OCI-M2 (cell line): ENCODE results near the gene VPS13D.

ENCODE experiments used
- DNase-seq: peaks from one replicate; lab custom pipeline; 2025; ENCODE audit not compliant: unreplicated experiment; lab: John Stamatoyannopoulos, UW

The VPS13D gene

DNA sequence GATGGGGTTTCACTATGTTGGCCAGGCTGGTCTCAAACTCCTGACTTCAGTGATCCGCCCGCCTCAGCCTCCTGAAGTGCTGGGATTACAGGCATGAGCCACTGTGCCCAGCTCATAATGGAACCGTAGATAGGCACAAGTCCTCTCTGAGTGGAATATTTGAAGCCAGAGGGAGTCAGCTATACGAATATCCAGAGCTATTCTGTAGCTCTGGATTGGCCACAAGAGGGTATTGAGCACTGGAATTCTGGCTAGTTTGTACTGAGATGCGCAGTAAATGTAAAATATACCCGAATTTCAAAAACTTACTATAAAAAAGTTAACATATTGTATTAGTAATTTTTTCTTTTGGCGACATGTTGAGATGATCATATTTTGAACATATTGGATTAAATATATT lies 851 bp upstream of the VPS13D start:
- DNase-seq: no peak

DNA sequence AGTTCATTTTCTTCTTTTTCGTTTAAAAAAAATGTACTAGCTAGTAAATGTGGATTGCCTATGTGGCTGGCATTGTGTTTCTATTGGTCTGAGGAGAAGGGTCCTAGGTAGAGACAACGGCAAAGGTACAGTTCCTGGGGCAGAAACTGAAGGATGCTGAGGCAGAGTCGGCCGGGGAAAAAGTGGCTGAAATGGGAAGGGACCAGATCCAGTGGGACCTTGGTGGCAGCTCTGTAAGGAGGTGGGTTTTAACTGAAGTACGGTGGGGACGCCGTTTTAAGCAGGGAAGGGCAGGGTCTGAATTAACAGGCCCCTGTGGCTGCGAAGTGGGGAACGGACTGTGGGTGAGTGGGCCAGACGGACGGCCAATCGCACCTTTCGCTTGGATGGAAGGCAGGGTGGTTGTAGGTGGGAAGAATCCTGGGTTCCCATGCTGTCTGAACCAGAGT lies 420 bp upstream of the VPS13D start:
- no peak for DNase-seq

DNA sequence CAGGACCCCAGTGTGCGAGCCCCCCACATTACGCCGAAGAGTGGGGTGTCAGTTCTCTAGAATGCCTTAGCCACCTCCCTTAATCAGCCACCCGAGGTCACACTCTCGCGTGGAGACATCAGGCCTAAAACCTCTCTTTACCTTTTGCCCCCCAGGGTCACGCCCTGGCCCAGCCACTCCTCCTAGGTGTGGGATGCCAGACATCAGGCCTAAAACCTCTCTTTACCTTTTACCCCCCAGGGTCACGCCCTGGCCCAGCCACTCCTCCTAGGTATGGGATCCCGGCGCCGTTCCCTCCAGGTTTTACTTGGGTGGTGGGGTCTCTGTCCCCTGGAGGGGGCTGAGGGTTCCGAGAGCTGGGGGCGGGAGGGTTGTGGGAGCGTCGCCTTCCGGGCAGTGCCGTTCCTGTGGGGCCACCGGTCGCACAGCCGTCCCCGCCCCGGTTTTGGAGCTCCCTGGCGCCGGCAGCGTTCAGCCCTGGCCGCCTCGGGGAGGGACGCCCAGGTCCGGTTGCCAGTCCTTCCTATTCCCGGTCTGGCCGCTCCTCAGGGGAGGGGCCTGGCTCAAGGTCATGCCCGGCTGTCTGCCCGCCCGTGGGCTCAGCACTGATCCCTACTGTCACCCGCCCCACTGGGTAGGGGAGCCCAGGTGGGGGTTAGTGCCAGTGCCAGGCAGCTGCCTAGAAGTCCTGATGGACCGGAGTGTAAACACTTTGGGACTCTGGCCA lies 882 bp downstream of the VPS13D start:
- no peak for DNase-seq

DNA sequence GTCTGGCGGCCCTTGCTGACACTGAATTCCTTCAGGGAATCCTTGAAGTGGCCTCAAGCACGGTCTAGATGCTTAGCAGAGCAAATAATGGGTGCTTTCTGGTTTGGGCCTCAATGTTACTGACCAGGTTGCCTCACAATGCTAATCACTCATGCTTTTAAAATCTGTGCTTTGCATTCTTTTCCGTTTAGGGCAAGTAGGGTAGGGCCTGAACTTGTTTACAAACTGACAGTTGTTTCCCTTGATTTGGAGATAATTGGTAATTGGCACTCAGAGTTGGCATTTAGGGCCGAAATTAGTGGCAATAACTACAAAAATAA lies 1.4 kb downstream of the VPS13D start:
- DNase-seq: no peak

DNA sequence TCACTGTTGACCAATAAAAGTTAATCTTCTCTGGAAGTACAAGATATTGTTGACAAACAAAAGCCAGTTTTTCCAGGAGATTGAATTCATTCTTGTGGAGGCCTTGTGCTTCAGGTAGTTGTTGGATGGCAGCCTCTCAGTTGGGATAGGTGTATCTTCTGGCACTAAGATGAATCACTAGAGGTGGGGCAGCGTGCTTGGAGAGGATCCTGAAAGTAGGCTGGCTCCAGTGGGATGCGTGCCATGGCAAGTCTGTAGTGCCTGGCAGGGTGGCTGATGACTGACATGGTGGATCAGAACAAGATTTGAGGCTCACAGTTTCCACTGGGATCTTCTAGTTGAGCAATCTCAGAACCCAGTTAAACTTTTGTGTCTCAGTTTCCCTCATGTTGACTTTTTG lies 2.4 kb downstream of the VPS13D start:
- no peak for DNase-seq

DNA sequence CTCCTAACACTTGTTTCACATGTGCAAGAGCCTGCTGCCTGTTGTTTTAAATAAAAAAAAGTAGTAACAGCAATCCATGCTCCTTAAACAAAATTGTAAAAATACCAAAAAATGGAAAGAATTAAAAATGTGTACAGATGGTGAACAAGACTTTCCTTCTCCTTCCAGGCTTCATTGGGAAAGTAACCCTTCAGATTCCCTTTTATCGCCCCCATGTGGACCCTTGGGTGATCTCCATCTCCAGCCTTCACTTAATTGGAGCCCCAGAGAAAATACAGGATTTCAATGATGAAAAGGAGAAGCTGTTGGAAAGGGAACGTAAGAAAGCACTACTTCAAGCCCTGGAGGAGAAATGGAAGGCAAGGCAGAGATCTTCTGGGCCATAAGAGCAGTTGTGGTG lies 14.2 kb downstream of the VPS13D start:
- no peak for DNase-seq

DNA sequence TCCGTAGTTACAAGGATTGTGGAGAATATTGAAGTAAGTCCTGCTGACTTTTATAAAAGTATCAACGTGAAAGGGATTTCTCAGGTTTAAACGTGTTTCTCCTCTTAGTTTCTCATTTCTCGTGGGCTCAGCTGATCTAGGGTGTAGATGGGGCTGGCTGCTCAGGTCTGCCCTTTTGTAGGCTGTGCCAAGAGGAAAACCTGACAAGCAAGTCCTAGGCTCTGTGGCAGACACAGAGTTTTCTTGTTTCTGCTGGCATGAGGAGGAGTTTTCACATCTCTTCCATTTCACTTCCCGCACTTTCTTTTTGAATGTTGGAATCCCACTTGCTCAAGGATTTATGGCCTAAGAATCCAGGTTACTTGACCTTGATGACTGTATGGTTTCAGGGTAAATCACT lies 14.8 kb downstream of the VPS13D start:
- DNase-seq: no peak

DNA sequence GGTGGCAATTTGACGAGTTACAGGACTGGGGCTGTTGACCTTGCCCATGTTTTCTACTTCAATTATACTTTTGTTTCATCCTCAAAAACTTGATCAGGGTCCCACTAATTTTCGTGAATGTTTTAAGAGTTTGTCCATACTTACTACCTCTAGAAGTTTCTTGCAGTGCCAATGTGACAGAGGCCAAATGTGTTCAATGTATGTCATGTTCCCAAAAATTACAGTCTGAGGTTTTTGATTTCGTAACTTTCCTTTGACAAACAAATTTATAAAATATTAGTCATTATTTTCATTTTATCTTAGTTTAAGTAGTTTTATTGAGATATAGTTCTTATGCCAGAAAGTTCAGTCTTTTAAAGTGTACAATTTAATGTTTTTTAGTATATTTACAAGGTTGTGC lies 15.3 kb downstream of the VPS13D start:
- DNase-seq: no peak

DNA sequence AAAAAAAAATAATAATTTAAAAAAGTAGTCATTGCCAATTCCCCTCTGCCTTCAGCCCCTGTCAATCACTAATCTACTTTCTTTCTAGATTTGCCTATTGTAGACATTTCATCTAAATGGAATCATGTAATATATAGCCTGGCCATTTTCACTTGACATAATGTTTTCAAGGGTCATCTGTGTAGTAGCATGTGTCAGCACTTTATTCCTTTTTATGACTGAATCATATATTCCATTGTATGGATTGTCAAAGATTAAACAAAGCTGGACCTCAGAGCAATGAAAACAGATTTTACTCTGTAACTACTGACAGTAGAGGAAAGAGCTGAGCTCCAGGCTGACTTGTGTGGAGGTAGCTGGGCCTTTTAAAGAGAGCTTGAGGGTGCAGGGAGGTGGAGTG lies 15.9 kb downstream of the VPS13D start:
- DNase-seq: no peak

DNA sequence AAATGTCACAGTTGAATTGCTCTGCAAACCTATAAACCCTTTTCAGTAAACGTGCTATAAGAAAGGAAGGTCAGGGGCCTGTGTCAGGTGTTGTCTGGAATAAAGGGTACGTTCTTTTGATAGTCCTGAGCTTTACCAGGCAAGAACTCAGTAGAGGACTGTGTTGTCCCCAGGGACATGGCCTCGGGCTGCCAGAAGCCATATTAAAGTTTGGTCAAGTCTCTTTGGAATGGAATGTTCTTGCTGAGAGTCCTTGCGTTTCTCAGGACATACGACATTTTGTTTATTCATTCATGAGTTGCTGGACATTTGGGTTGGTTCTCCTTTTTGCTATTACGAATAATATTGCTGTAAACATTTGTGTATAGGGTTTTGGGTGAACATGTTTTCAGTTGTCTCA lies 16.8 kb downstream of the VPS13D start:
- DNase-seq: no peak

DNA sequence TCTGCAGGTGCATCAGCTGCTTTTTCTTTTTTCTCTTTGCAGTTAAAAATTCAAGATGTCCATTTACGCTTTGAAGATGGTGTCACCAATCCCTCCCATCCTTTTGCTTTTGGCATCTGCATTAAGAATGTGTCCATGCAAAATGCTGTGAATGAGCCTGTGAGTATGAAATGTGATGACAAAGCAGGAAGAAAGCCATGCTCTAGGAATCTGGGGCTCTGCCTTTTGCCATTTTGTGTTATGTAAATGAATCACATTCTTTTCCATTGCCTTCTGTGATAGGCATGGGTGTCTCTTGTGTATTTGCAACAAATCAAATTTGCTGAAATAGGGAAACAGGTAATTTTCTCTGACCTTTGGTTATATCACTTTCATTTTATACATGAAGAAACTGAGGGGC lies 19.4 kb downstream of the VPS13D start:
- DNase-seq: no peak

DNA sequence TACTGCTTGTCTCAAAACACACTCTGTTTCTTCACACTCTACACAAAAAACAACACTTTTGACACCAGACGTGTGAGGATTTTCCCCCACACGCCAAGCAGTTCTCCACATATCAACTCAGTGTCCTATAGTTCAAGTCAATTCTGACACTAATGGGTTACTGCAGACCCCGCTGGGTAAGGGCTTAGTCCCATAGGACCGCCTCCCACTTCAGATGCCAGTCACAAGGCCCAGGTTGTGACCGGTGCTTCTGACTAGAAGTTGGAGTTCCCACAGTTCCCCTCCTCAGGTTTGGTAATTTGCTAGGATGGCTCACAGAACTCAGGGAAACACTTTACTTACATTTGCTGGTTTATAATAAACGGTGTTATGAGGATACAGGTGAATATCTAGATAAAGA lies 19.9 kb downstream of the VPS13D start:
- no peak for DNase-seq

DNA sequence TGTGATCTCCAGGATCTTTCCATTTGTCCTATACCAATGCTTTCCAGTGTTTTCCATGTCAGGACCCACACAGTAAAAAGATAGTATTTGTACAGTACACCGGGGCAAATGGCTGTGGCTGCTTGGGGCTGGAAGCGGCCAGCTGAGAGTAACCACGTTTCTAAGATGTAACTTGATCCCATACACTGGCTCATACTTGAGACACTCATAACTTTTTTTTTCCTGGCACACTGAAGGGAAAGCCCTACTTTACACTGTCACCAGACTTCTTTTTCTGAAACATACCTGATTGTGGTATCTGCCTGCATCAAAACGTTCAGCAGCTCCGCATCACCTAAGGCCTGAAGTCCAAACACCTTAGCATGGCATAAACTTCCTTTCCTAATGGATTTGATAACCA lies 21.6 kb downstream of the VPS13D start:
- DNase-seq: no peak

DNA sequence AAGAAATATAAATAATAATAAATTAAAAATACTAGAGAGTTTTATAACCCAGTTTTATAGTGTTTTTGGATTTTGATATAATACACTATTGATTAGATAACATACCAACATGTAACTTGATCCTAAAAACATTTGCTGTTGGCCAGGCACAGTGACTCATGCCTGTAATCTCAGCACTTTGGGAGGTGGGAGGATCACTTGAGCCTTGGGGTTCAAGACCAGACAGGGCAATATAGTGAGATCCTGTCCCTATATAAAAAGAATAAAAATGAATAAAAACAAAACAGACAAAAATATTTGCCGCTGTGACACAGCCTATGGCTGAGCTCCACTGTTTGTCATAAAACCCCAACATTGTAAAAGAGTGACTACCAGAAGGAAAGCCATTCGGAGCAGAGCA lies 26.1 kb downstream of the VPS13D start:
- DNase-seq: no peak

DNA sequence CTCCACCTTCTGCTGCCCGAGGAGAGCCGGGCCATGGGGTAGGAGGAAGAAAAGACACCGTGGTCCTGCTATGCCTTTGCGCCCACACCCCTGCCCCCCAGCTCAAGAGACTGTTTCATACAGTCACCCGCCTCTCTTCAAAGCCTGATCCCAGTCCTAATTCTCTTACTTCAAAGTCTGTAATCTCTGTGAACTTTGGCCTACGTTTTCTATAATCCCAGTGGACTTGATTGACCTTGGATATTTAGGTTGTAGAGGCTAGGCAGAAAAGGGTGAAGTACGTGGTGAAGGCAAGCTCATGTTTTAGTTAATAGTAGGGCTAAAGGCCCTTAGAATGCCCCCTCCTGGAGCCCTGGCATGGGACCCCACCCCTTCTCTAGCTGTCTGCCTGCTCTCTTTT lies 28.4 kb downstream of the VPS13D start:
- DNase-seq: no peak

DNA sequence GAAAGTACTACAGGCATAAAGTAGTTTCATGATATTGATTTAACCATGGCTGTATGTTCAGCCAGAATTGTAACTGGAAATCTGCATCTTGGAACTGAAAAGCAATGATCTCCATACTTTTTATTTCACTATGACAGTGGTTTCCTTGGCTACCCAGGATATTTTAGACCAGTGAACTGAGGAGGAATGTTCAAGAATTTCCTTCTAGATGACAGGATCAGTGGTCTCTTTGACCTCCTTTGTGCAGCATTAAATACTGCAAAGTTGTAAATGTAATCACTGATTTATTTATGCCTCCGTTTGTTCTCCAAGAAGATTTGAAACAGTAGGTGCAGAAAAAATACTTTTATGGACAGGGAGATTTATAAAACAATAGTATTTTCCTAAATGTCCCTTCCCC lies 39.5 kb downstream of the VPS13D start:
- DNase-seq: no peak

DNA sequence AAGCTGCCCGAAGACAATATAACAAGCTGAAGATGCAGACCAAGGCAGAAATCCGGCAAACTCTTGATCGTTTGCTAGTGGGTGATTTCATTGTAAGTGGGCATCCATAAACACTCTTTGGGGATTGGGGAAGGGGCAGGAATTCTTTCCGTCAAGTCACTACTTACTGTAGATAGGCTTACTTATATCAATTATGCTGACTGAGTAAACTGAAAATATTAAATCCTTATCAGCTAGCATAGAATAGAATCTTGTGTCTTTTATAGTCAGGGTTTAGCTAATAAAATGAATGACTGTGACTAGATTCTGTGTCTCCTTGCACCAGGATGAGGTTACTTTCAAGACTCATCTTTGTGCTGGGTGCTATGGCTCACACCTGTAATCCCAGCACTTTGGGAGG lies 41.2 kb downstream of the VPS13D start:
- no peak for DNase-seq

DNA sequence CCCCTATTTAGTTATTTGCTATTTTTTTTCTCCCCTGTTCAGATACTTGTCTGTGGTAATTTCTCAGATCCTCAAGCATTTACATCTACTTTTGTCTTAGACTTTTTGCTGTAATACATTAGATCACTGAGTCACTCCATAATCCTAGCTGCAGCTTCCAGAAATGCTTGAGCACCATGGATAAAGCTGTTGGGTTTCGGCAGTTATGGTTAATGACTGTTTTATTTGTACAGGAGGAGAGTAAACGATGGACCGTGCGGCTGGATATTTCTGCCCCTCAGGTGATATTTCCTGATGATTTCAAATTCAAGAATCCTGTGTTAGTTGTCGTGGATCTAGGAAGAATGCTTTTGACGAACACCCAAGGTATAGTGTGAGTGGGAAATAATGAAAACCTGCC lies 42.9 kb downstream of the VPS13D start:
- no peak for DNase-seq

DNA sequence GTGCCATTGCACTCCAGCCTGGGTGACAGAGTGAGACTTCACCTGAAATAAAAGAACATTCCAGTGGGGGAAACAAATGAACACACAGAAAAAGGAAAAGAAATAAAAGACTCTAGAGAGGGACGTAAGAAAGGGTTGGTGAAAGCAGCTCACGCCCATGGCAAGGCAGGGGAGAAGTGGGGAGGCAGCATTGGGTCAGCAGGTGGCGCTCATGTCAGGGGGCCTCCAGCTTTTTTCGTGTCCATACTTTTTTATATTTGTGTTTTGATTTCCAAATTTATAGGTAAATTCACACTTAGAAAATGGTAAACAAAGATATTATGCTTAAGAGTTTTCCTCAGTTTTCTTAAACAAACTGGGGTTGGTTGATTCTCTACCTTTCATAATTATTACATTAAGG lies 45.5 kb downstream of the VPS13D start:
- DNase-seq: no peak

DNA sequence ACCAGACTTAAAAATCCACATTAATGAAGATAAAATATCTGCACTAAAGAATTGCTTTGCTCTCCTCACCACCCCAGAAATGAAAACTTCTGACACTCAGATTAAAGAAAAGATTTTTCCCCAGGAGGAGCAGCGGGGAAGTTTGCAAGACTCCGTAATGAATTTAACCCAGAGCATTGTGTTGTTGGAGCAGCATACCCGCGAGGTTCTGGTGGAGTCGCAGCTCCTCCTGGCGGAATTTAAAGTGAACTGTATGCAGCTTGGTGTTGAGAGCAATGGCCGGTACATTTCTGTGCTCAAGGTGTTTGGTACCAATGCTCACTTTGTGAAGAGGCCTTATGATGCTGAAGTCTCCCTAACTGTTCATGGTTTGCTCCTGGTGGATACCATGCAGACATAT lies 46.4 kb downstream of the VPS13D start:
- DNase-seq: no peak

DNA sequence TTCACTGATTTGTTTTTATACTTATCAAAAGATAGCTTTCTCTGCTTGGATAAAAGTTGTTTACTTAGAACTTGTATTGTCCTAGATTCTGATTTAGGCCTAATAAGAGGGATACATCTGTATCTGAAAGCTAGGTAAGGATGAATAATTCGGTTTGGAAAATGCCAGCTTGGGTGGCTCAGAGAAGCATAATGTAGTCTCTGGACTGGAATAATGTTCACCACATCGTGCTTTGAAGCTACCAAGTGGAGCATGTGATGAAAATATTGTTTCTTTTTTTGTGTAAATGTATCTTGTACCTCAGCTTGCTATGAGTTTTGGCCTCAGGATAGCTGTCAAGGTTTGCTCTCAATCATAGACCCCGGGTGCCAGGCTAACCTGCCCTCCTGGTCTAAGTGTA lies 49.2 kb downstream of the VPS13D start:
- DNase-seq: no peak

DNA sequence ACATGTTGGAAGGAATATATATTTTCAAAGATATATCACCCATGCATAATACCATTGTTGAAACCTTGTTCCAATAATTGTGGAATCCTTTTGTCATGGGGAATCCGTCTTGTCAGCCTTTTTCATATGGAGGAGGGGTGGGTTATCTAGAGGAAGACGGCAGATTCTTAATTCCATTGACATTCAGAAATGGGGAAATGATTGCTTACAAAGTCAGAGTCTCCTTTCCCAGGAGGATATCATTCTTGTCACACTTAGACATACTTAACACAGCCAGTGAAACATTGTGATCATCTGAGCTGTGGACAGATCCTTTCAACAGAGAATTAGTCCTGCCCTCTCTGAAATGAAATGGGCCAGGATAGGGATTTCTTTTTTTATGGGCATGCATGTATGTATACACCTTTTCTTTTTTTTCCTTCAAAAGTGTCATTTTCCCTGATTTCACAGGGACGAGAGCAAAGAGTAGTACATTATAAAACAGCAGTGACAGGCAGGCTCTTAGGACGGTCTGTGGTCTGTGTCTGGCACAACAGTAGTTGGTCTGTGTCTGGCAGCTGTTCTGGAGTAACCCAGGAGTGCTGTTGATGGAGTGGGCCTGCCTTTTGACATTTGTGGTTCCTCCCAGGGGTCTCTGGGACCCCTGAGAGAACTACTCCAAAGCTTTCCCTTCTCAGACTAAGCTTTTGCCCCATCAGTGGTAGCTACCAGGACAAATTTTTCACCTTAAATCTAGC lies 50.1 kb downstream of the VPS13D start:
- no peak for DNase-seq

DNA sequence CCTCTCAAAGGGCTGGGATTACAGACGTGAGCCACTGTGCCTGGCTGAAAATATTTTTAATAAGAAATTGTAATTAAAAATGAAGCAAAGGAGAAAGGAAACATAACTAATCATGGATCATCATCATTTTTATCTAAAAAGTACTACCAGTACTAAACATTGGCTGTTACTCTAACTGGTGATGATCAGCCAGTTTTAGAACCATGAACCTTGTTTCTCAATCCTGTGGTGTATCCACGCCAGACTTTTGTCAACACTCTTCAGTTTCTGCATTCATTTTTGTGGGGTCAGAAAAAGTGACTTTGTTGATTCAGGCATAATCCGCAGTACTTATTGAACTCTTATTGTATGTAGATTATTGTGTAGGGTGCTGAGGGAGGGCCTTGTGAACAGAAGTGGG lies 52.3 kb downstream of the VPS13D start:
- DNase-seq: no peak
